Hepatocyte (in vitro differentiated cells): ENCODE data around the gene TSPAN33. TPM values are rescaled to one million over a fixed set of nuclear protein-coding genes. Genes with fewer than 3 reads are reported as not detected.

ENCODE experiments used
- DNase-seq: peaks from one replicate; pipeline ENCODE4 v3.0.0-alpha.2; 2016; ENCODE audit warnings: low spot score
- H2AFZ ChIP-seq: fragments of 200-600 bp; sonication (generic); 2 replicates; pipeline ENCODE4 v1.6.0; 2016; ENCODE audit warnings: antibody characterized with exemption, mild to moderate bottlenecking
- H3K27ac ChIP-seq: fragments of 200-600 bp; sonication (generic); 2 replicates; pipeline ENCODE4 v1.5.1; 2016; ENCODE audit warnings: mild to moderate bottlenecking
- H3K27me3 ChIP-seq: fragments of 200-600 bp; sonication (generic); 2 replicates; pipeline ENCODE4 v1.6.1; 2016
- H3K36me3 ChIP-seq: fragments of 200-600 bp; sonication (generic); replicated peaks from 2 replicates; pipeline ENCODE4 v1.5.1; 2016; ENCODE audit warnings: low read depth; ENCODE audit not compliant: insufficient read depth
- H3K4me1 ChIP-seq: fragments of 200-600 bp; sonication (generic); 2 replicates; pipeline ENCODE4 v1.5.1; 2016; ENCODE audit warnings: mild to moderate bottlenecking, moderate library complexity; ENCODE audit not compliant: insufficient read depth
- H3K4me2 ChIP-seq: fragments of 200-600 bp; sonication (generic); 2 replicates; pipeline ENCODE4 v1.6.0; 2016
- H3K4me3 ChIP-seq: fragments of 200-600 bp; sonication (generic); 2 replicates; pipeline ENCODE4 v1.5.1; 2016; ENCODE audit warnings: mild to moderate bottlenecking
- H3K79me2 ChIP-seq: fragments of 200-600 bp; sonication (generic); 2 replicates; pipeline ENCODE4 v1.6.0; 2017; ENCODE audit warnings: mild to moderate bottlenecking
- H3K9me2 ChIP-seq: fragments of 200-600 bp; sonication (generic); replicated peaks from 2 replicates; pipeline ENCODE4 v1.6.0; 2017; ENCODE audit warnings: mild to moderate bottlenecking; ENCODE audit not compliant: insufficient read depth
- H3K9me3 ChIP-seq: fragments of 200-600 bp; sonication (generic); 2 replicates; pipeline ENCODE4 v1.5.1; 2016; ENCODE audit warnings: low read depth, mild to moderate bottlenecking
- H4K20me1 ChIP-seq: fragments of 200-600 bp; sonication (generic); 2 replicates; pipeline ENCODE4 v1.6.0; 2016; ENCODE audit warnings: mild to moderate bottlenecking; ENCODE audit not compliant: insufficient read depth, poor library complexity, severe bottlenecking
- EZH2 ChIP-seq: fragments of 200-600 bp; sonication (generic); IDR thresholded peaks from 2 replicates; pipeline ENCODE4 v1.6.1; 2016; ENCODE audit warnings: antibody characterized with exemption, mild to moderate bottlenecking, borderline replicate concordance
- EZH2phosphoT487 ChIP-seq: fragments of 200-600 bp; sonication (generic); IDR thresholded peaks from one replicate; pipeline ENCODE4 v1.6.1; 2018; ENCODE audit warnings: antibody characterized with exemption, mild to moderate bottlenecking, low read depth, moderate library complexity; ENCODE audit not compliant: unreplicated experiment, severe bottlenecking
- WGBS: methylation state at CpG from one replicate; pipeline ENCODE4 v1.1.6; 2016; ENCODE audit warnings: low lambda C conversion rate; ENCODE audit errors: missing lambda C conversion rate; 5-methylcytosine and 5-hydroxymethylcytosine counted together
- polyA plus RNA-seq: library from polyadenylated mRNA; unstranded; fragments of >200 nt; fragmentation: Nextera tagmentation; extraction: Ambion mirVana; gene quantifications from 2 replicates; pipeline ENCODE4 v1.2.1, GENCODE V29; 2016
- total RNA-seq: library from RNA; depleted of rRNA; stranded (reverse); fragments of >200 nt; gene quantifications from 2 replicates; pipeline ENCODE4 v1.2.3, GENCODE V29; 2014
- TF ChIP-seq, protein P1 (sequence below): fragments of 200-600 bp; sonication (generic); IDR thresholded peaks from 2 replicates; pipeline ENCODE4 v1.5.1; 2016; ENCODE audit warnings: antibody characterized with exemption, mild to moderate bottlenecking; ENCODE audit not compliant: poor library complexity

The TSPAN33 gene
- total and polyA plus RNA-seq, 2 experiments from 2014 or later = 7.8 to 9.6 TPM

DNA sequence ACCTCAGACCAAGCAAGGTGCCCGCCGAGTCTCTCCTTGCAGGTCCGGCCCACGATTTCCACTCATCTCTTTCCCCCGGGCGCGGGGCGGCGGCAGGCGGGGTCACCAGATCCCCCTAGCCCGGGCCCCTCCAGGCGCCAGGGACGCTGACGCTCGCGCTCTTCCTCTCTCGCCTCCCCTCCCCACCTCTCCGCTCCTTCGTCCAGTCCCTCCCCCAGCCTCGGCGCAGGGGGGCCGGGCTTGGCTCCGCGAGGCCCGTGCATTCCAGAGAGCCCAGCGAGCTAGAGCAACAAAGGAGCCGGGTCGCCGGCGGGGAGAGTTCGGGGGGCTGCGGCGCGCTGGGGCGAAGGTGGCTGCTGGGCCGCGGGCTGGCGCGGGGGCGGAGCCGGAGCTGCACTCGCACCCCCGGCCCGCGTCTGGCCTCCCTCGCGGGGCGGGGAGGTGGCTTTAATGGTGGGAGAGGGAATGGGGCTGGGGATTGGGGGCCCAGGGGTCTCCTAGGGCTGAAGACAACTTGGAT, 43.9 kb downstream of the TSPAN33 start, which contains the start of gene SMO:
SMO (plus strand) TSS at position 262 of the 520 bp plus-strand sequence. CDS start 519 bp downstream, outside the sequence.
- H4K20me1 ChIP-seq = peaks cover 38% of the 10 kb centered on the region
- no peaks in the 10 kb centered on the region for H3K36me3 ChIP-seq
- no peaks in the 10 kb centered on the region for H3K9me2 ChIP-seq
- H3K27ac ChIP-seq = peak within 1 kb of the TSS; percentile 91
- H3K79me2 ChIP-seq = peaks cover 48% of the 10 kb centered on the region
- H3K4me1 ChIP-seq = peaks cover 19% of the 10 kb centered on the region
- 2% methylated on average over 39 of the region's 48 CpGs for WGBS
- H2AFZ ChIP-seq = peak within 1 kb of the TSS; percentile 75
- TF ChIP-seq EZH2 (no peak), EZH2phosphoT487 (no peak)
- TF ChIP-seq, protein P1, sequence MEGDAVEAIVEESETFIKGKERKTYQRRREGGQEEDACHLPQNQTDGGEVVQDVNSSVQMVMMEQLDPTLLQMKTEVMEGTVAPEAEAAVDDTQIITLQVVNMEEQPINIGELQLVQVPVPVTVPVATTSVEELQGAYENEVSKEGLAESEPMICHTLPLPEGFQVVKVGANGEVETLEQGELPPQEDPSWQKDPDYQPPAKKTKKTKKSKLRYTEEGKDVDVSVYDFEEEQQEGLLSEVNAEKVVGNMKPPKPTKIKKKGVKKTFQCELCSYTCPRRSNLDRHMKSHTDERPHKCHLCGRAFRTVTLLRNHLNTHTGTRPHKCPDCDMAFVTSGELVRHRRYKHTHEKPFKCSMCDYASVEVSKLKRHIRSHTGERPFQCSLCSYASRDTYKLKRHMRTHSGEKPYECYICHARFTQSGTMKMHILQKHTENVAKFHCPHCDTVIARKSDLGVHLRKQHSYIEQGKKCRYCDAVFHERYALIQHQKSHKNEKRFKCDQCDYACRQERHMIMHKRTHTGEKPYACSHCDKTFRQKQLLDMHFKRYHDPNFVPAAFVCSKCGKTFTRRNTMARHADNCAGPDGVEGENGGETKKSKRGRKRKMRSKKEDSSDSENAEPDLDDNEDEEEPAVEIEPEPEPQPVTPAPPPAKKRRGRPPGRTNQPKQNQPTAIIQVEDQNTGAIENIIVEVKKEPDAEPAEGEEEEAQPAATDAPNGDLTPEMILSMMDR = no peak
- peak within 1 kb of the TSS; percentile 91 for H3K4me3 ChIP-seq
- no peaks in the 10 kb centered on the region for H3K9me3 ChIP-seq
- H3K4me2 ChIP-seq = peak within 1 kb of the TSS; percentile 97
- H3K27me3 ChIP-seq = no peaks in the 10 kb centered on the region
- peak; percentile 90 for DNase-seq

DNA sequence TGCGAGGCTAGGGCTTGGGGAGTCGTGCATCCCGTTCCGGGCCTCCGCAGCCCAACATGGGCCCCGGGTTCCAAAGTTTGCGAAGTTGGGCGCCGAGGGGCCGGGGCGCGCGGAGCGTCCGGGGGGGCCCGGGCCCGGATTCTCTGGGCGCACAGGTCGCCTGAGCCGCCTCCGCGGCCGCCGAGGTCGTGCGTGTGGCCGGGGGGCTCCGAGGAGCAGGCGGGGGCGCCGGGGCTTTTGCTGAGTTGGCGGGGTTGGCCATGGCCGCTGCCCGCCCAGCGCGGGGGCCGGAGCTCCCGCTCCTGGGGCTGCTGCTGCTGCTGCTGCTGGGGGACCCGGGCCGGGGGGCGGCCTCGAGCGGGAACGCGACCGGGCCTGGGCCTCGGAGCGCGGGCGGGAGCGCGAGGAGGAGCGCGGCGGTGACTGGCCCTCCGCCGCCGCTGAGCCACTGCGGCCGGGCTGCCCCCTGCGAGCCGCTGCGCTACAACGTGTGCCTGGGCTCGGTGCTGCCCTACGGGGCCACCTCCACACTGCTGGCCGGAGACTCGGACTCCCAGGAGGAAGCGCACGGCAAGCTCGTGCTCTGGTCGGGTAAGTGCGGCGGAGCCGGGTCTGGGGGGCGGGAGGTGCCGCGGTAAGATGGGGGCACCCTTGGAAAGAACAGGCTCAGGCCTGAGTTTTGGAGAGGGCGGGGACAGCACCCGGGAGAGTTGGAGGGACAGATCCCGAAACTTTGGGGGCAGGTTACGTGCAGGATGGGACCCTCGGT, 44.6 kb downstream of the TSPAN33 start:
- WGBS = 1% methylated on average over 27 of the region's 83 CpGs

DNA sequence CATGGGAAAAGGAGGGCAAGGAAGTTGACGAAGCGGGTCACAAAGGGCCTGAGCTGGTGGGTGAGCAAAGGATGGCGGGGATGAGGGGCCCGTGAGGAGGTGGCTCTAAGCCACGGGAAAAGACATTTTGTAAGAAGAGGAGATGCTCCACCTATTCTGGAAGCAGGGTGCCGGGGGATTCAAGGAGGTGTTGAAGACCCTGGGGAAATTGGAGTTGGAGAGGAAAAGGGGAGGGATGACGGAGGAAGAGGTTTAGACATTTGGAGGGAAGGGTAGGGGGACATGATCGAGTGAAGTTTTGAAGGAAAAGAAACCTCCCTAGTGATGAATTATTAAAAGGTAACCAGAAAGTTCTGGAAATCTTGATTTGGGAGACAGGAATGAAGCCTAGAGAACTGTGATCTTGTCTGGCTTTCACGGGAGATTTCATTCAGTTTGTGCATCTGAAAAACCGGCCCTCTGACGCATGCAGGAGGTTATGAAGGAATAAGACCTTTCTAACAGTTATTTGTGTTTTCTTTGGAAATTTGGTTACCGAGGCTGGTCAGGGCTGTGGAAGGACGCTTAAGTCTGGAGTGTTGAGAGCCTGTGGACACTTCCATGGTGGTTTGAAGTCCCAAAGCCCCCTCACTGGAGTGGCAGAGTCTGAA, 45.3 kb downstream of the TSPAN33 start:
- Histone ChIP-seq H4K20me1 (peaks cover 40% of the 10 kb centered on the region), H3K4me1 (peaks cover 19% of the 10 kb centered on the region), H3K27me3 (no peaks in the 10 kb centered on the region), H3K9me2 (no peaks in the 10 kb centered on the region), H3K79me2 (peaks cover 60% of the 10 kb centered on the region), H3K4me3 (peak overlapping the region; percentile 91), H3K4me2 (peak overlapping the region; percentile 97), H3K9me3 (no peaks in the 10 kb centered on the region), H3K27ac (peak overlapping the region; percentile 91), H2AFZ (peak overlapping the region; percentile 75), H3K36me3 (no peaks in the 10 kb centered on the region)
- TF ChIP-seq EZH2phosphoT487 = no peak
- TF ChIP-seq, protein P1 = no peak
- TF ChIP-seq EZH2 = no peak
- WGBS = 14% methylated on average over 13 of the region's 13 CpGs
- DNase-seq = peak; percentile 2

More for the DNA sequence above, 44.6 kb downstream of the TSPAN33 start:
- peaks cover 39% of the 10 kb centered on the region for H4K20me1 ChIP-seq
- H2AFZ ChIP-seq = peak overlapping the region; percentile 75
- H3K4me2 ChIP-seq = peak overlapping the region; percentile 97
- peak overlapping the region; percentile 91 for H3K4me3 ChIP-seq
- no peaks in the 10 kb centered on the region for H3K36me3 ChIP-seq
- DNase-seq = peak; percentile 60
- H3K9me2 ChIP-seq = no peaks in the 10 kb centered on the region
- H3K9me3 ChIP-seq = no peaks in the 10 kb centered on the region
- H3K27ac ChIP-seq = peak overlapping the region; percentile 91
- TF ChIP-seq, protein P1 = no peak
- TF ChIP-seq EZH2phosphoT487 = no peak
- peaks cover 19% of the 10 kb centered on the region for H3K4me1 ChIP-seq
- peaks cover 53% of the 10 kb centered on the region for H3K79me2 ChIP-seq
- H3K27me3 ChIP-seq = no peaks in the 10 kb centered on the region
